K562 (cell line): ENCODE results near the gene WFDC9. TPM values are rescaled to one million over a fixed set of nuclear protein-coding genes. Genes with fewer than 3 reads are reported as not detected.

Experiments used
- ATAC-seq: fragments of 200-7000 bp; cut with Tn5 transposase; 3 replicates; pipeline ENCODE4 v1.9.1; 2020; ENCODE audit warnings: moderate library complexity
- BruUV-seq: library from RNA; stranded (reverse); fragments of 400-500 nt; replicated peaks from 2 replicates; lab custom pipeline; 2021; lab: Mats Ljungman, UMichigan
- CTCF ChIA-PET: fragments of 300-600 bp; formaldehyde crosslinking; extraction: SDS; loops from one replicate; lab custom pipeline; 2021; ENCODE audit warnings: low intra/inter-chr PET ratio; lab: Yijun Ruan, JAX
- POLR2A ChIA-PET: fragments of 300-600, 350-650 bp; sonication (Branson Sonifier 250); formaldehyde crosslinking; extraction: SDS; loops from one replicate; lab custom pipeline; 2021; ENCODE audit warnings: antibody characterized with exemption, inconsistent platforms; lab: Yijun Ruan, JAX
- DNase-seq, 4 experiments: peaks; one replicate each; pipeline versions ENCODE4 v3.0.0 to v3.0.0-alpha.2; 2011 to 2018; ENCODE audit warnings: low spot score in 3 of 4, mixed read lengths in 3 of 4; ENCODE audit errors: extremely low read depth in 1 of 4
- FAIRE-seq: peaks from 2 replicates; lab custom pipeline; 2011; peaks lifted over from hg19 to GRCh38; lab: Jason Lieb, UNC
- H2AFZ ChIP-seq: 2 replicates; pipeline ENCODE4 v1.6.0; 2011; ENCODE audit warnings: low read depth, low read length, control low read depth, inconsistent platforms
- H3K27ac ChIP-seq: fragments of 200-600 bp; 3 replicates; pipeline ENCODE4 v1.8.0; 2011; ENCODE audit warnings: low read depth, mild to moderate bottlenecking, control low read depth, inconsistent platforms, low read length, moderate library complexity, mixed read lengths; ENCODE audit errors: extremely low read depth
- H3K27me3 ChIP-seq, 2 experiments: fragments of 300-600 bp in 1 of 2; 2 replicates in 1 of 2; 3 replicates in 1 of 2; pipeline versions ENCODE4 v1.6.0 to v1.8.0; 2011; ENCODE audit warnings: inconsistent platforms in 2 of 2, low read length in 2 of 2, mild to moderate bottlenecking in 1 of 2, mixed read lengths in 1 of 2, moderate library complexity in 1 of 2; ENCODE audit not compliant: control insufficient read depth in 2 of 2, insufficient read depth in 2 of 2
- H3K36me3 ChIP-seq: fragments of 300-600 bp; 3 replicates; pipeline ENCODE4 v1.8.0; 2011; ENCODE audit warnings: mild to moderate bottlenecking, low read length, inconsistent platforms; ENCODE audit not compliant: control insufficient read depth, insufficient read depth
- H3K4me1 ChIP-seq, 2 experiments: fragments of 200-600 bp in 1 of 2; replicated peaks in 1 of 2; 2 replicates in 1 of 2; 3 replicates in 1 of 2; pipeline versions ENCODE4 v1.5.1 to v1.8.0; 2011; ENCODE audit warnings: inconsistent platforms in 2 of 2, low read length in 2 of 2, mild to moderate bottlenecking in 1 of 2, mixed read lengths in 1 of 2, moderate library complexity in 1 of 2; ENCODE audit not compliant: control insufficient read depth in 2 of 2, insufficient read depth in 2 of 2
- H3K4me2 ChIP-seq: 2 replicates; pipeline ENCODE4 v1.6.1; 2011; ENCODE audit warnings: low read length, control low read depth, inconsistent platforms, mixed read lengths; ENCODE audit not compliant: insufficient read depth
- H3K4me3 ChIP-seq: fragments of 200-600 bp; sonication (generic), shearing (Covaris generic); 2 replicates; pipeline ENCODE4 v1.5.1; 2016; ENCODE audit warnings: control low read depth, inconsistent platforms
- H3K79me2 ChIP-seq: fragments of 200-600 bp; 3 replicates; pipeline ENCODE4 v1.8.0; 2011; ENCODE audit warnings: low read length, inconsistent platforms; ENCODE audit not compliant: control insufficient read depth, insufficient read depth
- H3K9ac ChIP-seq, 2 experiments: 2 replicates each; pipeline versions ENCODE4 v1.6.0 to v1.6.1; 2011; ENCODE audit warnings: low read depth in 2 of 2, low read length in 2 of 2, control low read depth in 1 of 2, inconsistent platforms in 1 of 2, mild to moderate bottlenecking in 1 of 2, mixed read lengths in 1 of 2; ENCODE audit not compliant: insufficient read depth in 1 of 2
- H3K9me1 ChIP-seq: one replicate; pipeline ENCODE4 v1.6.0; 2011; ENCODE audit warnings: inconsistent platforms, mild to moderate bottlenecking, low read length, moderate library complexity; ENCODE audit not compliant: control insufficient read depth, insufficient read depth
- H3K9me3 ChIP-seq: replicated peaks from 2 replicates; pipeline ENCODE4 v1.5.1; 2011; ENCODE audit warnings: low read depth, low read length, inconsistent platforms; ENCODE audit not compliant: control insufficient read depth, insufficient read depth
- H4K20me1 ChIP-seq: replicated peaks from 2 replicates; pipeline ENCODE4 v1.6.1; 2011; ENCODE audit warnings: low read length, inconsistent platforms, mixed read lengths; ENCODE audit not compliant: control insufficient read depth, insufficient read depth
- CC2D1A ChIP-seq: fragments of 450-650 bp; IDR thresholded peaks from 2 replicates; pipeline ENCODE4 v1.6.1; 2017; ENCODE audit warnings: mild to moderate bottlenecking
- E4F1 ChIP-seq: fragments of 250-450 bp; sonication (Bioruptor Pico); IDR thresholded peaks from 2 replicates; pipeline ENCODE4 v1.5.0; 2021; ENCODE audit warnings: mild to moderate bottlenecking, borderline replicate concordance
- EP300 ChIP-seq: IDR thresholded peaks from 2 replicates; pipeline ENCODE4 v1.6.1; 2012; ENCODE audit warnings: low read length, improper control_type of control experiment
- ETS1 ChIP-seq: conservative IDR thresholded peaks from 2 replicates; pipeline ENCODE4 v1.6.1; 2011; ENCODE audit warnings: low read depth, mild to moderate bottlenecking, low read length; ENCODE audit not compliant: control insufficient read depth
- FOXM1 ChIP-seq, 2 experiments: fragments of 450-650 bp in 1 of 2; sonication (generic) in 1 of 2; formaldehyde crosslinking in 1 of 2; IDR thresholded peaks; 2 replicates each; pipeline versions ENCODE4 v1.6.1 to v1.9.0; 2017 to 2022; ENCODE audit warnings: low read depth in 2 of 2, mild to moderate bottlenecking in 2 of 2, missing genetic modification reagents in 1 of 2, moderate library complexity in 1 of 2
- SAFB ChIP-seq: fragments of 200-400 bp; formaldehyde crosslinking; IDR thresholded peaks from 2 replicates; pipeline ENCODE4 v1.6.1; 2017; ENCODE audit warnings: low read depth, low read length, borderline replicate concordance
- ZBTB9 ChIP-seq: fragments of 450-650 bp; formaldehyde crosslinking; IDR thresholded peaks from 2 replicates; pipeline ENCODE4 v1.4.0; 2020; ENCODE audit warnings: mild to moderate bottlenecking, moderate library complexity
- ZKSCAN1 ChIP-seq: fragments of 150-350 bp; IDR thresholded peaks from 2 replicates; pipeline ENCODE4 v1.6.1; 2016; ENCODE audit warnings: low read depth, low read length
- whole genome bisulfite sequencing: fragments of 100-300 bp; shearing (Covaris generic); methylation state at CpG from one replicate; pipeline ENCODE4 v1.1.6; 2016; ENCODE audit warnings: low coverage, mixed read lengths; ENCODE audit not compliant: insufficient coverage; ENCODE audit errors: missing lambda C conversion rate; 5-methylcytosine and 5-hydroxymethylcytosine counted together
- in situ Hi-C: fragments of 300-500 bp; cut with MboI; formaldehyde crosslinking; loops from 4 replicates; pipeline ENCODE4 v1.15.0; 2018; ENCODE audit warnings: inconsistent platforms, mixed read lengths
- intact Hi-C: fragments of 100-400 bp; cut with micrococcal nuclease; formaldehyde crosslinking; loops from 2 replicates; pipeline ENCODE4 v1.14.2; 2022
- polyA plus RNA-seq, 8 experiments: library from polyadenylated mRNA; depleted of rRNA in 4 of 8; stranded (reverse) in 5 of 8; unstranded in 3 of 8; fragments of >200 nt; fragmentation: Nextera tagmentation in 2 of 8; fragmentation: Illumina TruSeq in 1 of 8; extraction: Ambion mirVana in 2 of 8; extraction: Trizol in 1 of 8; gene quantifications; 2 replicates each; pipeline versions ENCODE4 v1.2.1 to v1.2.3, GENCODE V29; 2011 to 2014; ENCODE audit warnings: inconsistent platforms in 1 of 8, missing spikeins in 1 of 8
- total RNA-seq, 7 experiments: library from RNA; depleted of rRNA in 6 of 7; stranded (reverse); fragments of >200 nt in 6 of 7; fragmentation: Illumina TruSeq in 2 of 7; extraction: Trizol in 2 of 7; gene quantifications; 2 replicates each; pipeline versions ENCODE4 v1.2.1 to v1.2.3, GENCODE V29; 2011 to 2021; ENCODE audit warnings: low replicate concordance in 1 of 7

Gene WFDC9
- total and polyA plus RNA-seq, 9 of the 15 experiments (the other 6 are each of a cell fraction or from before 2014, with no cell fraction given) = not detected

- Histone ChIP-seq H3K9me1 (no peaks in the 10 kb centered on the region), H4K20me1 (no peaks in the 10 kb centered on the region), H3K79me2 (no peaks in the 10 kb centered on the region), H3K4me3 (no peak overlapping the region), H2AFZ (no peak overlapping the region), H3K4me2 (no peak overlapping the region), H3K27ac (no peak overlapping the region), H3K4me1 (no peaks in the 10 kb centered on the region), H3K9ac (no peak overlapping the region), H3K27me3 (peaks cover 5 to 9% of the 10 kb centered on the region in 2 experiments; a peak in 3 of 5 replicates), H3K36me3 (no peaks in the 10 kb centered on the region), H3K9me3 (no peaks in the 10 kb centered on the region)
- ATAC-seq = no peak
- DNase-seq = no peak
- FAIRE-seq = no peak
- intact Hi-C loops (no loop called here), in situ Hi-C loops (no loop called here)
- ChIA-PET POLR2A (no interaction called here), CTCF (no interaction called here)
- TF ChIP-seq SAFB = no peak
- TF ChIP-seq ZBTB9 (CRISPR knock-in tag) = no peak
- no peak for TF ChIP-seq EP300
- TF ChIP-seq ZKSCAN1 = no peak
- TF ChIP-seq ETS1 = no peak
- TF ChIP-seq FOXM1 (IDR thresholded peaks at IDR 0.05; ENCODE audit: low read depth) = no peak
- TF ChIP-seq FOXM1 (CRISPR knock-in tag; IDR thresholded peaks at IDR 0.05; ENCODE audit: low read depth) = no peak
- no peak for TF ChIP-seq E4F1
- no peak for TF ChIP-seq CC2D1A
- no TSS peak for BruUV-seq
- 7% methylated on average over 1 of the region's 1 CpG for WGBS
These were observed 52.9 kb downstream of the WFDC9 start for GRCh38 chr20:45578231-45578630.
